ENCODE results near the gene RYR1.

DNA sequence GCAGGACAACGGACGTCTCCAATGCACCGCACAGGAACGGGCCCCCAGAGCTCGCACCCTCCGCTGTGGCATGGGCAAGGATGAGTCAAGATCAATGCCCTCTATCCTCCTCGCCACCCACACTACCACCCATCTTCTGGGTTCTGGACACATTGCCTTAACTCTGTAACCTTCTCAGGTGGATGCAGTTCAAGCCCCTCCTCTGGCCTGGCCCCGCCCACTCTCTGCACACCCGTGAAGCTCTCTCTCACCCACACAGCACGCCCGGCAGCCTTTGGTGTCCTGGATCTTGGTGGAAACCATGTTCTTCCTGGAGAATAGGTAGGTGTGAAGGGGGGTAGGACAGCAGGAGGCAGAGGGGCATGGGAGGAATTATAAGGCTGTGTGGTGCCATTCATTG lies 163.6 kb downstream of the RYR1 start:
- TF ChIP-seq CTCF (IDR thresholded peaks at IDR 0.05; ENCODE audit: insufficient read depth, low read length, poor library complexity, severe bottlenecking) (no peak), EZH2phosphoT487 (conservative IDR thresholded peaks at IDR 0.05; ENCODE audit: low read length) (no peak)

Data from SU-DHL-6 (cell line).